GM23248 (cell line): Measurements from ENCODE around the gene SH3RF3. TPM values are rescaled to one million over a fixed set of nuclear protein-coding genes. Genes with fewer than 3 reads are reported as not detected.

Source experiments
- DNase-seq: peaks from one replicate; pipeline ENCODE4 v3.0.0-alpha.2; 2015
- H2AFZ ChIP-seq: fragments of 200-600 bp; sonication (generic); 2 replicates; pipeline ENCODE4 v1.6.1; 2016; ENCODE audit warnings: antibody characterized with exemption
- H3F3A ChIP-seq: fragments of 200-600 bp; sonication (generic); 2 replicates; pipeline ENCODE4 v1.6.1; 2016; ENCODE audit warnings: mild to moderate bottlenecking, antibody characterized with exemption, mixed run types; ENCODE audit not compliant: insufficient read depth
- H3K27ac ChIP-seq: fragments of 200-600 bp; sonication (generic); 2 replicates; pipeline ENCODE4 v1.5.1; 2016; ENCODE audit warnings: mild to moderate bottlenecking
- H3K27me3 ChIP-seq: fragments of 200-600 bp; sonication (generic); replicated peaks from 2 replicates; pipeline ENCODE4 v1.6.1; 2016; ENCODE audit warnings: mild to moderate bottlenecking; ENCODE audit not compliant: insufficient read depth
- H3K36me3 ChIP-seq: fragments of 200-600 bp; sonication (generic); 2 replicates; pipeline ENCODE4 v1.6.1; 2016; ENCODE audit warnings: low read depth, mild to moderate bottlenecking
- H3K4me1 ChIP-seq: fragments of 200-600 bp; sonication (generic); 2 replicates; pipeline ENCODE4 v1.6.1; 2016; ENCODE audit warnings: mild to moderate bottlenecking; ENCODE audit not compliant: insufficient read depth
- H3K4me2 ChIP-seq: fragments of 200-600 bp; sonication (generic); one replicate; pipeline ENCODE4 v1.6.1; 2016; ENCODE audit warnings: mild to moderate bottlenecking; ENCODE audit not compliant: unreplicated experiment
- H3K4me3 ChIP-seq: fragments of 200-600 bp; sonication (generic); 2 replicates; pipeline ENCODE4 v1.5.1; 2016; ENCODE audit warnings: mild to moderate bottlenecking
- H3K79me2 ChIP-seq: fragments of 200-600 bp; sonication (generic); 2 replicates; pipeline ENCODE4 v1.6.1; 2016; ENCODE audit warnings: mild to moderate bottlenecking; ENCODE audit not compliant: insufficient read depth
- H3K9ac ChIP-seq: fragments of 200-600 bp; sonication (generic); 2 replicates; pipeline ENCODE4 v1.6.1; 2016; ENCODE audit warnings: mild to moderate bottlenecking
- H3K9me2 ChIP-seq: fragments of 200-600 bp; sonication (generic); 2 replicates; pipeline ENCODE4 v1.6.1; 2016; ENCODE audit warnings: mixed run types, mild to moderate bottlenecking, moderate library complexity; ENCODE audit not compliant: insufficient read depth
- H3K9me3 ChIP-seq: fragments of 200-600 bp; sonication (generic); one replicate; pipeline ENCODE4 v1.6.1; 2017; ENCODE audit warnings: low read depth
- H4K20me1 ChIP-seq: fragments of 200-600 bp; sonication (generic); 2 replicates; pipeline ENCODE4 v1.6.0; 2016; ENCODE audit not compliant: insufficient read depth
- EZH2 ChIP-seq: fragments of 200-600 bp; sonication (generic); IDR thresholded peaks from 2 replicates; pipeline ENCODE4 v1.6.1; 2018; ENCODE audit warnings: antibody characterized with exemption, mild to moderate bottlenecking; ENCODE audit not compliant: insufficient read depth, poor library complexity, severe bottlenecking
- EZH2phosphoT487 ChIP-seq: fragments of 200-600 bp; sonication (generic); IDR thresholded peaks from 2 replicates; pipeline ENCODE4 v1.6.1; 2018; ENCODE audit warnings: antibody characterized with exemption, moderate library complexity, mild to moderate bottlenecking, low read depth; ENCODE audit not compliant: insufficient read depth
- WGBS, 2 experiments: methylation state at CpG; one replicate each; pipeline ENCODE4 v1.1.6; 2015 to 2017; ENCODE audit warnings: low lambda C conversion rate in 2 of 2, low coverage in 1 of 2; ENCODE audit errors: missing lambda C conversion rate in 2 of 2; 5-methylcytosine and 5-hydroxymethylcytosine counted together
- in situ Hi-C: fragments of 300-500 bp; cut with MboI; formaldehyde crosslinking; loops from 2 replicates; pipeline ENCODE4 v1.15.0; 2020
- polyA plus RNA-seq: library from polyadenylated mRNA; unstranded; fragments of >200 nt; fragmentation: Nextera tagmentation; extraction: Ambion mirVana; gene quantifications from 2 replicates; pipeline ENCODE4 v1.2.1, GENCODE V29; 2016
- total RNA-seq: library from RNA; depleted of rRNA; stranded (reverse); fragments of >200 nt; shearing (Covaris generic); gene quantifications from 2 replicates; pipeline ENCODE4 v1.2.3, GENCODE V29; 2014

Gene SH3RF3
- total and polyA plus RNA-seq, 2 experiments from 2014 or later, result 1.5 to 5.2 TPM

- Histone ChIP-seq H3K9me3 (no peaks in the 10 kb centered on the region), H3K79me2 (peaks cover 50% of the 10 kb centered on the region), H3K4me2 (no peak overlapping the region), H3K9ac (no peak overlapping the region), H4K20me1 (no peaks in the 10 kb centered on the region), H3K36me3 (no peaks in the 10 kb centered on the region), H3K4me3 (no peak overlapping the region), H3K4me1 (peaks cover 15% of the 10 kb centered on the region), H3F3A (no peaks in the 10 kb centered on the region), H3K9me2 (no peaks in the 10 kb centered on the region), H2AFZ (no peak overlapping the region), H3K27ac (no peak overlapping the region), H3K27me3 (no peaks in the 10 kb centered on the region)
- no peak for DNase-seq
- TF ChIP-seq EZH2 (no peak), EZH2phosphoT487 (no peak)
- in situ Hi-C loops, result no loop called here
- 68 to 83% methylated on average over 3 of the region's 3 CpGs for WGBS, 2 experiments
Observed at GRCh38 chr2:109178968-109179367, 50.0 kb downstream of the SH3RF3 start.

GRCh38 chr2:109180786-109181185 lies 51.8 kb downstream of the SH3RF3 start:
- H3F3A ChIP-seq, result peaks cover 11% of the 10 kb centered on the region; the same call in 1 of the 2 replicates
- no peaks in the 10 kb centered on the region for H3K9me2 ChIP-seq
- H2AFZ ChIP-seq, result no peak overlapping the region
- no peaks in the 10 kb centered on the region for H4K20me1 ChIP-seq
- H3K27me3 ChIP-seq, result no peaks in the 10 kb centered on the region
- H3K4me1 ChIP-seq, result peaks cover 21% of the 10 kb centered on the region
- WGBS, 2 experiments, result 85 to 93% methylated on average over 3 of the region's 3 CpGs
- in situ Hi-C loops, result no loop called here
- no peaks in the 10 kb centered on the region for H3K9me3 ChIP-seq
- H3K79me2 ChIP-seq, result peaks cover 41% of the 10 kb centered on the region; the same call in 1 of the 2 replicates
- TF ChIP-seq EZH2phosphoT487 (no peak), EZH2 (no peak)
- no peak for DNase-seq
- H3K4me2 ChIP-seq, result no peak overlapping the region
- H3K36me3 ChIP-seq, result no peaks in the 10 kb centered on the region
- H3K9ac ChIP-seq, result no peak overlapping the region
- H3K27ac ChIP-seq, result no peak overlapping the region
- no peak overlapping the region for H3K4me3 ChIP-seq

DNA sequence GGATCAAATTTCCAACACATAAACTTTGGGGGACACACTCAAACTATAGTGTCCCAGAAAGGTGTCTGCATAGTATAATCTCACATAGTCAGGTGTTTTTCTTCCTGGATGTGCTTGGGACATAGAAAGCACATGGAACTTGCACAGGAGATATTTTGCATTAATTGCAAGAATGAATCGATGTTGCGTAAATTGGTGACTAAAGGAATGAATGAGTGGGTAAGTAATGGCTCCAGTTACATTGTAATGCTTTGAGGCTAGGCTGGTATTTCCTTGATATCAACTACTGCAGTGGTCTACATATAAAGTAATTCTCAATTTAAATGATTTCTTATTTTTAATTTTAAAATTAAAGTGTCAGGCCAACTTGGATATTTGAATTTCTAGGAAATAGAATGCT lies 53.4 kb downstream of the SH3RF3 start:
- in situ Hi-C loops, result no loop called here
- no peaks in the 10 kb centered on the region for H3K9me2 ChIP-seq
- WGBS, 2 experiments, result 84 to 86% methylated on average over 2 of the region's 2 CpGs
- no peak overlapping the region for H2AFZ ChIP-seq
- H3K4me2 ChIP-seq, result no peak overlapping the region
- no peak overlapping the region for H3K4me3 ChIP-seq
- no peaks in the 10 kb centered on the region for H4K20me1 ChIP-seq
- peaks cover 26% of the 10 kb centered on the region for H3F3A ChIP-seq
- no peaks in the 10 kb centered on the region for H3K36me3 ChIP-seq
- DNase-seq, result peak; percentile 62
- peaks cover 34% of the 10 kb centered on the region; the same call in 1 of the 2 replicates for H3K79me2 ChIP-seq
- H3K9me3 ChIP-seq, result no peaks in the 10 kb centered on the region
- no peaks in the 10 kb centered on the region for H3K27me3 ChIP-seq
- peaks cover 31% of the 10 kb centered on the region for H3K4me1 ChIP-seq
- no peak overlapping the region for H3K27ac ChIP-seq
- TF ChIP-seq EZH2 (no peak), EZH2phosphoT487 (no peak)
- no peak overlapping the region for H3K9ac ChIP-seq

DNA sequence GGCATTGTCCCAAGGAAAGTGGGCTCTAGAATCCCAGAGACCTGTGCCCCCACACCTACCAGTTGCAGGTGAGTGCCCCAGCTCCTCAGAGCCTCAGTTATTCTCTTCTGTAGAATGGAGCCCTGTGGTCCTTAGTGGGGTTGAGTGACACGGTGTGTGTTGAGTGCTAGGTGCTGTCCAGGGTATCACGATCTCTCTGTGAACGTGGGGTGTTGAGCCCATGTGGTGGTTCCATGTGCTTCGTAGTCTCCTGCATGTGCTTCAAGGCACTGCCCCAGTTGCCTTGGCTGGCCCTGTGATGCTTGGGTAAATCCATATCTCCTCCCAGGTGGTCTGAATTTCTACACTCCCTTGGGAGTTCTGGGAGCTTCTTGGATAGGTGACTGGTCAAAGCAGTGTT lies 54.9 kb downstream of the SH3RF3 start:
- 97 to 98% methylated on average over 4 of the region's 4 CpGs for WGBS, 2 experiments
- in situ Hi-C loops, result no loop called here
- Histone ChIP-seq H3F3A (peaks cover 26% of the 10 kb centered on the region), H3K27me3 (no peaks in the 10 kb centered on the region), H3K79me2 (0 out of 2 replicates have a peak, but pooled peaks cover 32% of the 10 kb centered on the region), H3K36me3 (no peaks in the 10 kb centered on the region), H2AFZ (no peak overlapping the region), H3K4me2 (no peak overlapping the region), H3K4me1 (peaks cover 31% of the 10 kb centered on the region), H3K9me2 (no peaks in the 10 kb centered on the region), H3K4me3 (no peak overlapping the region), H4K20me1 (no peaks in the 10 kb centered on the region), H3K9ac (no peak overlapping the region), H3K9me3 (no peaks in the 10 kb centered on the region), H3K27ac (no peak overlapping the region)
- DNase-seq, result no peak
- TF ChIP-seq EZH2, result no peak
- no peak for TF ChIP-seq EZH2phosphoT487

DNA sequence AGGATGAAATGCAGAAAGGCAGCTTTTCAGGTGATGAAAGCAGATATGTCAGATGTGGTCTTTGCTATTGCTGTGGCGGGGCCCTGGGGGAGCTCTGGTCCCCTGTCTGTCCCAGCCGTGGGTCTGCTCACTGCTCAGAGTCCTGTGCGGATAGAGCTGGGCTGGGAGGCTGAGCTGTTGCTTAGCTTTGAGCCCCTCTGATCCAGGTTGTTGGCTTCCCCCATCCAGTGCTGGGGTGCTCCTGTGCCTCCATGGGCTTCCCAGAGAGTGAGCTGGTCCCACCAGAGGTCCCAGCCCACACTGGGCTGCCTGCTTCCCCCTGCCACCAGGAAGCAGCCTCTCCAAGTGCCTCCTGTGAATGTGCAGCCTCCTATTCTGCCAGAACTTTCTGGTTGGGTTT lies 55.4 kb downstream of the SH3RF3 start:
- in situ Hi-C loops, result no loop called here
- H3K27ac ChIP-seq, result no peak overlapping the region
- WGBS, 2 experiments, result 92 to 97% methylated on average over 3 of the region's 3 CpGs
- H3K4me2 ChIP-seq, result no peak overlapping the region
- H2AFZ ChIP-seq, result no peak overlapping the region
- H4K20me1 ChIP-seq, result no peaks in the 10 kb centered on the region
- no peaks in the 10 kb centered on the region for H3K36me3 ChIP-seq
- H3K9ac ChIP-seq, result no peak overlapping the region
- no peak overlapping the region for H3K4me3 ChIP-seq
- peaks cover 32% of the 10 kb centered on the region; the same call in 1 of the 2 replicates for H3K79me2 ChIP-seq
- H3K9me3 ChIP-seq, result no peaks in the 10 kb centered on the region
- no peak for DNase-seq
- H3F3A ChIP-seq, result peaks cover 26% of the 10 kb centered on the region
- peaks cover 31% of the 10 kb centered on the region for H3K4me1 ChIP-seq
- no peaks in the 10 kb centered on the region for H3K27me3 ChIP-seq
- TF ChIP-seq EZH2 (no peak), EZH2phosphoT487 (no peak)
- H3K9me2 ChIP-seq, result no peaks in the 10 kb centered on the region
